ENCODE measurements around the gene MAP10.

DNA sequence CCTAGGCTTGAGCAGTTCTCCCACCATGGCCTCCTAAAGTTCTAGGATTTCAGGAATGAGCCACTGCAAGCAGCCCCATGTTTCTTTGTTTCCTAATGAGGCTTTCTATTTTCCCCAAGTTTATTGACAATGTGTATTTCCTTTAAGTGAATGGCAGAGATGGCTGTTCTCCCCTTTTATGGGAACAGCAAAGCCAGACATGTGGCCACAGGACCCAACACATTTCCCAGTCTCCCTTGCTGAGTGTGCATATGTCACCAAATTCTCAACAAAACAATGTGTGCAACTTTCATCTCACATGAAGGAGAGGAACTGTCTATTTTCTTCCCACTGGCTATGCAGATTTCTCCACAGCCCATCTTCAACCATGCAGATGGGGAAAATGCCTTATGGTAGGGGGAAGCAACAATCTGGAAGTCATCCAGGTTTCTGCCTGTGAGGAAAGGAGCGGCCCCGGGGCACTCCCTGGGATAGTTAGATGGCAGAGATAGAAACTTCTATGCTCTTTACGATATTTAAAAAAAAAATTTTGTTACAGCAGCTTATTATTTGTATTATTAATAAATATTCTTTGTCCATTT lies 28.6 kb upstream of the MAP10 start:
- TF ChIP-seq, protein P1, sequence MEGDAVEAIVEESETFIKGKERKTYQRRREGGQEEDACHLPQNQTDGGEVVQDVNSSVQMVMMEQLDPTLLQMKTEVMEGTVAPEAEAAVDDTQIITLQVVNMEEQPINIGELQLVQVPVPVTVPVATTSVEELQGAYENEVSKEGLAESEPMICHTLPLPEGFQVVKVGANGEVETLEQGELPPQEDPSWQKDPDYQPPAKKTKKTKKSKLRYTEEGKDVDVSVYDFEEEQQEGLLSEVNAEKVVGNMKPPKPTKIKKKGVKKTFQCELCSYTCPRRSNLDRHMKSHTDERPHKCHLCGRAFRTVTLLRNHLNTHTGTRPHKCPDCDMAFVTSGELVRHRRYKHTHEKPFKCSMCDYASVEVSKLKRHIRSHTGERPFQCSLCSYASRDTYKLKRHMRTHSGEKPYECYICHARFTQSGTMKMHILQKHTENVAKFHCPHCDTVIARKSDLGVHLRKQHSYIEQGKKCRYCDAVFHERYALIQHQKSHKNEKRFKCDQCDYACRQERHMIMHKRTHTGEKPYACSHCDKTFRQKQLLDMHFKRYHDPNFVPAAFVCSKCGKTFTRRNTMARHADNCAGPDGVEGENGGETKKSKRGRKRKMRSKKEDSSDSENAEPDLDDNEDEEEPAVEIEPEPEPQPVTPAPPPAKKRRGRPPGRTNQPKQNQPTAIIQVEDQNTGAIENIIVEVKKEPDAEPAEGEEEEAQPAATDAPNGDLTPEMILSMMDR (optimal IDR thresholded peaks at IDR 0.05 in 1 of 3, IDR thresholded peaks at IDR 0.05 in 1 of 3, conservative IDR thresholded peaks at IDR 0.05 in 1 of 3; ENCODE audit: extremely low read depth in 1 of 3, insufficient read depth in 2 of 3, low read length in 3 of 3): no peak
- no peak for TF ChIP-seq EZH2 (IDR thresholded peaks at IDR 0.05; ENCODE audit: low read length)

All from keratinocyte (primary cell).